ACC112 (cell line): Measurements from ENCODE around the gene DPYSL5.
"Not testable (repeated sequence)": the region's sequence is repeated elsewhere in the genome, so short reads cannot be mapped to it uniquely, and the experiment has no call there.

Experiments used
- H2AFZ ChIP-seq: fragments of 200-600 bp; sonication (generic); one replicate; pipeline ENCODE4 v1.6.0; 2017; ENCODE audit warnings: antibody characterized with exemption, low read length; ENCODE audit not compliant: unreplicated experiment
- H3K27ac ChIP-seq: fragments of 200-600 bp; sonication (generic); 2 replicates; pipeline ENCODE4 v1.5.1; 2014; ENCODE audit warnings: low read depth, mild to moderate bottlenecking, antibody characterized with exemption, low read length, moderate library complexity
- H3K27me3 ChIP-seq: fragments of 200-600 bp; sonication (generic); 2 replicates; pipeline ENCODE4 v1.6.1; 2014; ENCODE audit warnings: mild to moderate bottlenecking, antibody characterized with exemption, low read length, moderate library complexity, mixed read lengths; ENCODE audit not compliant: insufficient read depth
- H3K36me3 ChIP-seq: fragments of 200-600 bp; sonication (generic); 2 replicates; pipeline ENCODE4 v1.6.1; 2016; ENCODE audit warnings: mild to moderate bottlenecking, antibody characterized with exemption, low read length, moderate library complexity, mixed read lengths; ENCODE audit not compliant: insufficient read depth
- H3K4me1 ChIP-seq: fragments of 200-600 bp; sonication (generic); one replicate; pipeline ENCODE4 v1.6.1; 2016; ENCODE audit warnings: low read length, mixed read lengths; ENCODE audit not compliant: insufficient read depth, unreplicated experiment, control insufficient read depth
- H3K4me3 ChIP-seq: fragments of 200-600 bp; sonication (generic); 2 replicates; pipeline ENCODE4 v1.5.1; 2014; ENCODE audit warnings: mild to moderate bottlenecking, low read depth, low read length
- H3K79me2 ChIP-seq: fragments of 200-600 bp; sonication (generic); one replicate; pipeline ENCODE4 v1.6.0; 2016; ENCODE audit warnings: low read length; ENCODE audit not compliant: control insufficient read depth, unreplicated experiment, insufficient read depth

Gene DPYSL5

GRCh38 chr2:26916128-26916692, 68.3 kb downstream of the DPYSL5 start:
- Histone ChIP-seq H3K79me2 (no peaks in the 10 kb centered on the region), H3K4me3 (no peak overlapping the region), H3K27me3 (peaks cover 54% of the 10 kb centered on the region), H3K4me1 (no peaks in the 10 kb centered on the region), H2AFZ (no peak overlapping the region), H3K27ac (no peak overlapping the region), H3K36me3 (no peaks in the 10 kb centered on the region)

GRCh38 chr2:26917135-26917836, 69.4 kb downstream of the DPYSL5 start:
- Histone ChIP-seq H3K36me3 (no peaks in the 10 kb centered on the region), H3K27me3 (peaks cover 46% of the 10 kb centered on the region)

GRCh38 chr2:26921323-26921722, 73.4 kb downstream of the DPYSL5 start:
- H3K4me3 ChIP-seq = no peak overlapping the region
- no peaks in the 10 kb centered on the region for H3K79me2 ChIP-seq
- peaks cover 17% of the 10 kb centered on the region for H3K27me3 ChIP-seq
- no peak overlapping the region for H2AFZ ChIP-seq
- H3K36me3 ChIP-seq = no peaks in the 10 kb centered on the region
- H3K27ac ChIP-seq = no peak overlapping the region
- H3K4me1 ChIP-seq = no peaks in the 10 kb centered on the region

More at GRCh38 chr2:26917135-26917836, 69.4 kb downstream of the DPYSL5 start:
- no peaks in the 10 kb centered on the region for H3K79me2 ChIP-seq
- no peak overlapping the region for H3K4me3 ChIP-seq
- H3K4me1 ChIP-seq = no peaks in the 10 kb centered on the region
- H2AFZ ChIP-seq = no peak overlapping the region
- no peak overlapping the region for H3K27ac ChIP-seq

GRCh38 chr2:26922405-26923188, 74.7 kb downstream of the DPYSL5 start:
- Histone ChIP-seq H3K27me3 (peaks cover 12% of the 10 kb centered on the region), H3K4me3 (no peak overlapping the region), H3K79me2 (no peaks in the 10 kb centered on the region), H2AFZ (no peak overlapping the region), H3K36me3 (no peaks in the 10 kb centered on the region), H3K27ac (no peak overlapping the region), H3K4me1 (no peaks in the 10 kb centered on the region)

GRCh38 chr2:26923189-26923466, 75.2 kb downstream of the DPYSL5 start:
- H3K27me3 ChIP-seq = peaks cover 12% of the 10 kb centered on the region
- H2AFZ ChIP-seq, H3K4me1 ChIP-seq, H3K27ac ChIP-seq, H3K79me2 ChIP-seq, H3K36me3 ChIP-seq, H3K4me3 ChIP-seq: not testable (repeated sequence)

- H3K36me3 ChIP-seq = no peaks in the 10 kb centered on the region
- no peaks in the 10 kb centered on the region for H3K4me1 ChIP-seq
- H3K4me3 ChIP-seq = no peak overlapping the region
- H3K79me2 ChIP-seq = no peaks in the 10 kb centered on the region
- no peak overlapping the region for H2AFZ ChIP-seq
- no peak overlapping the region for H3K27ac ChIP-seq
- peaks cover 12% of the 10 kb centered on the region for H3K27me3 ChIP-seq
Measured at GRCh38 chr2:26924731-26925099, 76.8 kb downstream of the DPYSL5 start.

- Histone ChIP-seq H3K36me3 (no peaks in the 10 kb centered on the region), H3K4me1 (no peaks in the 10 kb centered on the region), H2AFZ (no peak overlapping the region), H3K79me2 (no peaks in the 10 kb centered on the region), H3K27ac (no peak overlapping the region), H3K4me3 (no peak overlapping the region), H3K27me3 (peaks cover 12% of the 10 kb centered on the region)
Measured at GRCh38 chr2:26925100-26925791, 77.3 kb downstream of the DPYSL5 start.

- Histone ChIP-seq H3K4me3 (no peak overlapping the region), H3K36me3 (no peaks in the 10 kb centered on the region), H3K79me2 (no peaks in the 10 kb centered on the region), H3K4me1 (no peaks in the 10 kb centered on the region), H3K27me3 (peaks cover 18% of the 10 kb centered on the region), H3K27ac (no peak overlapping the region), H2AFZ (no peak overlapping the region)
Measured at GRCh38 chr2:26927221-26927620, 79.3 kb downstream of the DPYSL5 start.

- Histone ChIP-seq H3K27ac (no peak overlapping the region), H3K36me3 (no peaks in the 10 kb centered on the region), H3K27me3 (peaks cover 43% of the 10 kb centered on the region), H3K4me3 (no peak overlapping the region), H3K4me1 (no peaks in the 10 kb centered on the region), H3K79me2 (no peaks in the 10 kb centered on the region), H2AFZ (no peak overlapping the region)
Measured at GRCh38 chr2:26932974-26933373, 85.0 kb downstream of the DPYSL5 start.

- Histone ChIP-seq H3K4me3 (no peak overlapping the region), H3K79me2 (no peaks in the 10 kb centered on the region), H3K27ac (no peak overlapping the region), H2AFZ (no peak overlapping the region), H3K4me1 (no peaks in the 10 kb centered on the region), H3K36me3 (no peaks in the 10 kb centered on the region), H3K27me3 (peaks cover 43% of the 10 kb centered on the region)
Measured at GRCh38 chr2:26933431-26934334, 85.8 kb downstream of the DPYSL5 start.
